Measurements from ENCODE around the gene EVPL.

- TF ChIP-seq POLR2AphosphoS5 (IDR thresholded peaks at IDR 0.05; ENCODE audit: low read depth, low read length) = no peak
- TF ChIP-seq REST (IDR thresholded peaks at IDR 0.05; ENCODE audit: insufficient read depth in 1 of 2, low read depth in 2 of 2, low read length in 2 of 2) = no peak
- no peak for TF ChIP-seq SIN3A (IDR thresholded peaks at IDR 0.05; ENCODE audit: borderline replicate concordance, insufficient read depth, low read length)
- TF ChIP-seq TAF1 (IDR thresholded peaks at IDR 0.05; ENCODE audit: borderline replicate concordance, insufficient read depth, low read length) = no peak
- TF ChIP-seq FOXP2 (optimal IDR thresholded peaks at IDR 0.05; ENCODE audit: borderline replicate concordance, extremely low read depth, extremely low read length, insufficient read depth) = no peak
These were observed 4.8 kb downstream of the EVPL start for GRCh38 chr17:76022285-76022684.
